C4-2B (cell line): ENCODE results near the gene MON1A.
A peak's percentile ranks its signal among the peaks of the same experiment; 100 is the strongest.
"Not testable (repeated sequence)": the region's sequence is repeated elsewhere in the genome, so short reads cannot be mapped to it uniquely, and the experiment has no call there.

ENCODE experiments used
- H3K27ac ChIP-seq: fragments of 450-650 bp; 2 replicates; pipeline ENCODE4 v1.5.1; 2017
- ZFX ChIP-seq: fragments of 450-650 bp; IDR thresholded peaks from 2 replicates; pipeline ENCODE4 v1.6.1; 2017
- TF ChIP-seq, protein P1 (sequence below): fragments of 450-650 bp; conservative IDR thresholded peaks from 2 replicates; pipeline ENCODE4 v1.5.1; 2017; ENCODE audit warnings: mild to moderate bottlenecking

Gene MON1A

GRCh38 chr3:49930922-49931321 lies 1.3 kb upstream of the MON1A start:
- TF ChIP-seq, protein P1, sequence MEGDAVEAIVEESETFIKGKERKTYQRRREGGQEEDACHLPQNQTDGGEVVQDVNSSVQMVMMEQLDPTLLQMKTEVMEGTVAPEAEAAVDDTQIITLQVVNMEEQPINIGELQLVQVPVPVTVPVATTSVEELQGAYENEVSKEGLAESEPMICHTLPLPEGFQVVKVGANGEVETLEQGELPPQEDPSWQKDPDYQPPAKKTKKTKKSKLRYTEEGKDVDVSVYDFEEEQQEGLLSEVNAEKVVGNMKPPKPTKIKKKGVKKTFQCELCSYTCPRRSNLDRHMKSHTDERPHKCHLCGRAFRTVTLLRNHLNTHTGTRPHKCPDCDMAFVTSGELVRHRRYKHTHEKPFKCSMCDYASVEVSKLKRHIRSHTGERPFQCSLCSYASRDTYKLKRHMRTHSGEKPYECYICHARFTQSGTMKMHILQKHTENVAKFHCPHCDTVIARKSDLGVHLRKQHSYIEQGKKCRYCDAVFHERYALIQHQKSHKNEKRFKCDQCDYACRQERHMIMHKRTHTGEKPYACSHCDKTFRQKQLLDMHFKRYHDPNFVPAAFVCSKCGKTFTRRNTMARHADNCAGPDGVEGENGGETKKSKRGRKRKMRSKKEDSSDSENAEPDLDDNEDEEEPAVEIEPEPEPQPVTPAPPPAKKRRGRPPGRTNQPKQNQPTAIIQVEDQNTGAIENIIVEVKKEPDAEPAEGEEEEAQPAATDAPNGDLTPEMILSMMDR, result no peak
- no peak for TF ChIP-seq ZFX
- no peak overlapping the region for H3K27ac ChIP-seq

DNA sequence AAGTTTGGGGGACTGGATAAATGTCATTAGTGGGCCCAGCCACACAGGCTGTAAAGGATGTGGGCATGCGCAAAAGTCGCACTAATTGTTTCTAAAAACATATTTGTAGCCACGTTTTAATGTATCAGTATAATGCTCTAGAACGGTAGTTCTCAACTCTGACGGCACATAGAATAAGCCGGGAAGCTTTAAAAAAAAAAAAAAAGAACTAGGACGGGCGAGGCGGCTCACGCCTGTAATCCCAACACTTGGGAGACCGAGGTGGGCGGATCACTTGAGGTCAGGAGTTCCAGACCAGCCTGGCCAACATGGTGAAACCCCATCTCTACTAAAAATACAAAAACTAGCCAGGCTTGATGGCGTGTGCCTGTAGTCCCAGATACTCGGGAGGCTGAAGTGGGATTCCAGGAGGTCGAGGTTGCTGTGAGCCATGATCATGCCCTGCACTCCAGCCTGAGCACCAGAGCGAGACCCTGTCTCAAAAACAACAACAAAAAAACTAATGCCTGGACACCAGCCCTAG lies 618 bp upstream of the MON1A start:
- TF ChIP-seq, protein P1, result no peak
- TF ChIP-seq ZFX, result no peak
- peak overlapping the region; percentile 74 for H3K27ac ChIP-seq

DNA sequence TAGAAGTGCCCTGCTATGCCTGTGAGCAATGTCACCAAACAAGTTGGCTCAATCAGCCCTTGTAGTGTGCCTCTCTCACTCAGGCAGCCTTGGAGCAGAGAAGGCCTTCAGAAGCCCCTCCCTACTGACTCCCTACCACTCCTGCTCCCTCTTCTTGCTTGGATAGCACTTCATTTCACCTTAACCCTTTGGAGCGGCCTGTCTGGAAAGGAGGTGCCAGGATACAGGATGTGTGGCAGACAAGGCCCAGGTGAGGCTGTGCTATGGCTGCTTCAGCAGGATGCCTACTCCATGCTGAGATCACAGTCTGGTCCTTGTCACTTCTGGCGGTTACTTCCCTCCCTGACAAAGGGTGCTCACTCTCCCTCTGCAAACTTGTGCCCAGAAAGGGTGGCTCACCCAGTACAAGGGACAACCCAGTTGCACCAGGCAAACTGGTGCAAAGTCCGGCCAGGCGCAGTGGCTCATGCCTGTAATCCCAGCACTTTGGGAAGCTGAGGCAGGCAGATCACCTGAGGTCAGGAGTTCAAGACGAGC lies 1.1 kb downstream of the MON1A start:
- no peak for TF ChIP-seq ZFX
- TF ChIP-seq, protein P1, result no peak
- H3K27ac ChIP-seq, result peak overlapping the region; percentile 74

GRCh38 chr3:49927798-49928197 lies 1.8 kb downstream of the MON1A start:
- H3K27ac ChIP-seq, result no peak overlapping the region
- TF ChIP-seq, protein P1, result no peak
- no peak for TF ChIP-seq ZFX

- no peak overlapping the region for H3K27ac ChIP-seq
- TF ChIP-seq, protein P1, result no peak
- no peak for TF ChIP-seq ZFX
Observed at GRCh38 chr3:49926117-49926728, 3.4 kb downstream of the MON1A start.

- TF ChIP-seq ZFX, result no peak
- TF ChIP-seq, protein P1, result no peak
Observed at GRCh38 chr3:49925485-49925884, 4.1 kb downstream of the MON1A start.

DNA sequence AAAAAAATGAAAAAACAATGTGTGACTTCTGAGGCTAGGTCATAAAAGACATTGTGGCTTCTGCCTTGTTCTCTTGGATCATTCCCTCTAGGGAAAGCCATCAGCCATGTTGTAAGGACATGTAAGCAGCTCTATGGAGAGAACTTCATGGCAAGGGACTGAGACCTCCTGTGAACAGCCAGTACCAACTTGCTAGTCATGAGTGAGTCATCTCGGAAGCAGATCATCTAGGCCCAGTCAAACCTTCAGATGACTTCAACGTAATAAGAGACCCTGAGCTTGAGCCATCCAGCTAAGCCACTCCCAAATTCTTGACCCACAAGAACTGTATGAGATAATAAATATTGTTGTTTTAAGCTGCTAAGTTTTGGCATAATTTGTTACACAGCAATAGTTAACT lies 4.9 kb downstream of the MON1A start:
- TF ChIP-seq ZFX, result no peak
- TF ChIP-seq, protein P1, result no peak
- H3K27ac ChIP-seq, result no peak overlapping the region

More at GRCh38 chr3:49925485-49925884, 4.1 kb downstream of the MON1A start:
- H3K27ac ChIP-seq, result no peak overlapping the region

- H3K27ac ChIP-seq, result not testable (repeated sequence)
Observed at GRCh38 chr3:49917806-49918590, 11.6 kb downstream of the MON1A start.
